ENCODE data around the gene ABLIM2.

The ABLIM2 gene

GRCh38 chr4:7938266-7938608 is 220.4 kb downstream of the ABLIM2 start:
- Histone ChIP-seq H3K36me3 (ENCODE audit: low read length) (no peaks in the 10 kb centered on the region), H2AFZ (ENCODE audit: low read depth, low read length, severe bottlenecking) (no peak overlapping the region), H3K27me3 (ENCODE audit: low read length) (no peaks in the 10 kb centered on the region), H3K9ac (ENCODE audit: low read length) (no peak overlapping the region), H3K79me2 (ENCODE audit: insufficient read depth, low read length) (no peaks in the 10 kb centered on the region), H3K4me2 (ENCODE audit: low read depth, low read length, poor library complexity, severe bottlenecking) (no peak overlapping the region), H3K9me3 (ENCODE audit: insufficient read depth, low read length) (no peaks in the 10 kb centered on the region), H3F3A (ENCODE audit: insufficient read depth) (no peaks in the 10 kb centered on the region), H3K27ac (ENCODE audit: low read depth, low read length) (no peak overlapping the region), H4K20me1 (ENCODE audit: low read depth, low read length) (no peaks in the 10 kb centered on the region), H3K4me3 (ENCODE audit: insufficient read depth, low read length, poor library complexity, severe bottlenecking) (no peak overlapping the region), H3K9me2 (replicated peaks; ENCODE audit: insufficient read depth, low read length) (no peaks in the 10 kb centered on the region)
- TF ChIP-seq CTCF (IDR thresholded peaks at IDR 0.05; ENCODE audit: insufficient read depth, low read length, poor library complexity, severe bottlenecking) (no peak), EZH2phosphoT487 (conservative IDR thresholded peaks at IDR 0.05; ENCODE audit: low read length) (no peak)

GRCh38 chr4:7937006-7937405 is 221.6 kb downstream of the ABLIM2 start:
- Histone ChIP-seq H3K27ac (ENCODE audit: low read depth, low read length) (no peak overlapping the region), H3K9me3 (ENCODE audit: insufficient read depth, low read length) (no peaks in the 10 kb centered on the region), H3F3A (ENCODE audit: insufficient read depth) (no peaks in the 10 kb centered on the region), H3K9me2 (replicated peaks; ENCODE audit: insufficient read depth, low read length) (no peaks in the 10 kb centered on the region), H4K20me1 (ENCODE audit: low read depth, low read length) (no peaks in the 10 kb centered on the region), H3K36me3 (ENCODE audit: low read length) (no peaks in the 10 kb centered on the region), H3K9ac (ENCODE audit: low read length) (no peak overlapping the region), H3K27me3 (ENCODE audit: low read length) (no peaks in the 10 kb centered on the region), H3K4me3 (ENCODE audit: insufficient read depth, low read length, poor library complexity, severe bottlenecking) (no peak overlapping the region), H3K4me2 (ENCODE audit: low read depth, low read length, poor library complexity, severe bottlenecking) (no peak overlapping the region), H2AFZ (ENCODE audit: low read depth, low read length, severe bottlenecking) (no peak overlapping the region), H3K79me2 (ENCODE audit: insufficient read depth, low read length) (no peaks in the 10 kb centered on the region)
- TF ChIP-seq EZH2phosphoT487 (conservative IDR thresholded peaks at IDR 0.05; ENCODE audit: low read length): no peak
- no peak for TF ChIP-seq CTCF (IDR thresholded peaks at IDR 0.05; ENCODE audit: insufficient read depth, low read length, poor library complexity, severe bottlenecking)

- no peaks in the 10 kb centered on the region for H3K79me2 ChIP-seq (ENCODE audit: insufficient read depth, low read length)
- no peaks in the 10 kb centered on the region for H3F3A ChIP-seq (ENCODE audit: insufficient read depth)
- TF ChIP-seq CTCF (IDR thresholded peaks at IDR 0.05; ENCODE audit: insufficient read depth, low read length, poor library complexity, severe bottlenecking) (no peak), EZH2phosphoT487 (conservative IDR thresholded peaks at IDR 0.05; ENCODE audit: low read length) (no peak)
- no peak overlapping the region for H3K4me2 ChIP-seq (ENCODE audit: low read depth, low read length, poor library complexity, severe bottlenecking)
- H3K27ac ChIP-seq (ENCODE audit: low read depth, low read length): no peak overlapping the region
- no peak overlapping the region for H3K9ac ChIP-seq (ENCODE audit: low read length)
- no peak overlapping the region for H3K4me3 ChIP-seq (ENCODE audit: insufficient read depth, low read length, poor library complexity, severe bottlenecking)
- no peaks in the 10 kb centered on the region for H3K9me3 ChIP-seq (ENCODE audit: insufficient read depth, low read length)
- no peaks in the 10 kb centered on the region for H3K9me2 ChIP-seq (replicated peaks; ENCODE audit: insufficient read depth, low read length)
- H4K20me1 ChIP-seq (ENCODE audit: low read depth, low read length): no peaks in the 10 kb centered on the region
- no peak overlapping the region for H2AFZ ChIP-seq (ENCODE audit: low read depth, low read length, severe bottlenecking)
- no peaks in the 10 kb centered on the region for H3K27me3 ChIP-seq (ENCODE audit: low read length)
- no peaks in the 10 kb centered on the region for H3K36me3 ChIP-seq (ENCODE audit: low read length)
These were observed 224.7 kb downstream of the ABLIM2 start for GRCh38 chr4:7933651-7934510.
